ENCODE measurements around the gene MAGIX.
A peak's percentile ranks its signal among the peaks of the same experiment; 100 is the strongest.

Gene MAGIX

GRCh38 chrX:49184294-49185281, 22.0 kb downstream of the MAGIX start:
- H3K27me3 ChIP-seq (replicated peaks; ENCODE audit: control insufficient read depth, insufficient read depth, low read length) = no peaks in the 10 kb centered on the region
- no peaks in the 10 kb centered on the region for H3K36me3 ChIP-seq (ENCODE audit: control insufficient read depth, insufficient read depth, low read length)
- H3K4me3 ChIP-seq (replicated peaks; ENCODE audit: low read depth, low read length) = peak overlapping the region; percentile 69
- peak; percentile 53 for DNase-seq (ENCODE audit: extremely low read depth, insufficient read length)
- TF ChIP-seq, protein P1, sequence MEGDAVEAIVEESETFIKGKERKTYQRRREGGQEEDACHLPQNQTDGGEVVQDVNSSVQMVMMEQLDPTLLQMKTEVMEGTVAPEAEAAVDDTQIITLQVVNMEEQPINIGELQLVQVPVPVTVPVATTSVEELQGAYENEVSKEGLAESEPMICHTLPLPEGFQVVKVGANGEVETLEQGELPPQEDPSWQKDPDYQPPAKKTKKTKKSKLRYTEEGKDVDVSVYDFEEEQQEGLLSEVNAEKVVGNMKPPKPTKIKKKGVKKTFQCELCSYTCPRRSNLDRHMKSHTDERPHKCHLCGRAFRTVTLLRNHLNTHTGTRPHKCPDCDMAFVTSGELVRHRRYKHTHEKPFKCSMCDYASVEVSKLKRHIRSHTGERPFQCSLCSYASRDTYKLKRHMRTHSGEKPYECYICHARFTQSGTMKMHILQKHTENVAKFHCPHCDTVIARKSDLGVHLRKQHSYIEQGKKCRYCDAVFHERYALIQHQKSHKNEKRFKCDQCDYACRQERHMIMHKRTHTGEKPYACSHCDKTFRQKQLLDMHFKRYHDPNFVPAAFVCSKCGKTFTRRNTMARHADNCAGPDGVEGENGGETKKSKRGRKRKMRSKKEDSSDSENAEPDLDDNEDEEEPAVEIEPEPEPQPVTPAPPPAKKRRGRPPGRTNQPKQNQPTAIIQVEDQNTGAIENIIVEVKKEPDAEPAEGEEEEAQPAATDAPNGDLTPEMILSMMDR (IDR thresholded peaks at IDR 0.05; ENCODE audit: insufficient read depth, low read length, poor library complexity, severe bottlenecking) = no peak

DNA sequence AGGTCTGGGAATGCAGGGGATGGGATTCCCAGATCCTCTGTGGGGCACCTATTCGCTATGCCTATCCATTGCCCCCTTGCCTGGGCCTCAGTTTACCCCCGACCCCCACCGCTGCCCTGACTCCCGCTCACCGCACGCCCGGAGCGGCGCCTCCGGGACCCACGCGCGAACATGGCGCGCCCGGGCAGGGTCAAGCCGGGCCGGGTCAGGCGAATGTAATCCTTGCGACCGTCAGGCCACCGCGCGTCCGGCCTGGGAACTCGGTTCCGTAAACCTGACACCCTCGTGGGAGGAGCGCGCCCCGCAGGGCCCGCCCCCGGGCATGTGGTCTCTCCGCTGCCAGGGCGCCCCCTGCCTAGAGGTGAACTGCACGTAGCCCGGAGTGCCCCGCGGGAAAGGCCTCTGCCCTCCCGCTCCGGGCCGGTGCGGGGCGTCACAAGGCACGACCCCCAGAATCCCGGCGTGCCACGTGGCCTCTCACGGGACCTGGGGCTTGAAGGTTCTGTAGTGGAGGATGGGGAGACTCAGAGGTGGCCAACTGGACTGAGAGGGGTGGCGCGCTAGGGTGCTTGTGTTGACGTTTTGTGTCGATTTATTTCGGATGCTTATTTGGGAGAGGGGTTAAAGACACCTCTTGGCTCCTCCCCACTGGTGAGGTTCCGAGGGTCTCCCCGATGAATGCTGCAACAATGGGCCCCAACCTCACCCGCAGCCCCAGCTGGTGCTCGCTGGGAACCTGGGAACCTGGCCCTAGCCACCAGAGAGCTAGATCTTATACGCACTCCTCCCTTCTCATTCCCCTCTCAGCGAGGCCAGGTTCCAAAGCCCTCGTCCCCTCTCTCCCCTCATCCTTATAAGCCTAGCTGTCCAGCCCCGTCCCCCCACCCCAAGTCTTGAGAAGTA, 23.8 kb downstream of the MAGIX start, which contains the start of gene PRICKLE3:
PRICKLE3 (minus strand) TSS at position 249 of the 903 bp plus-strand sequence; CDS start at position 173, 76 bp downstream.
- Histone ChIP-seq H3K27me3 (replicated peaks; ENCODE audit: control insufficient read depth, insufficient read depth, low read length) (no peaks in the 10 kb centered on the region), H3K36me3 (ENCODE audit: control insufficient read depth, insufficient read depth, low read length) (no peaks in the 10 kb centered on the region), H3K4me3 (replicated peaks; ENCODE audit: low read depth, low read length) (peak within 1 kb of the TSS; percentile 69)
- peak; percentile 87 for DNase-seq (ENCODE audit: extremely low read depth, insufficient read length)
- TF ChIP-seq, protein P1 (IDR thresholded peaks at IDR 0.05; ENCODE audit: insufficient read depth, low read length, poor library complexity, severe bottlenecking) = peak; percentile 67

DNA sequence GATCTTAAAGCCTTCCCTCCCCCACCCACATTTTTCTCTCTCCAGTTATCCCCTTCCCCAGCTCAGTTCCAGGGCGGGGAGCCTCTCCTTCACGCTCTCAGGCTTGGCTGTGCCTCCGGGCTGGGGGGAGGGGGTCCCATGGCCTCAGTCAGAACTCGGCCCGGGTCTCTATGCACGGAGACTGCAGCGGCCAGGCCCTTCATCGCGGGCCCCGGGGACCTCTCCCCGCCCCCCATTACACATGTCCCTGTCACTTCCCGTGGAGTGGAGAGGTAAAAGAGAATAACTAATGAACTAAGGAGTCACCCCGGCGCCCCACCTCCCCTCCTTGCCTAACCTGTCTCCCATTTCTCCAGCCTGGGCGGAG, 24.5 kb downstream of the MAGIX start:
- TF ChIP-seq, protein P1 (IDR thresholded peaks at IDR 0.05; ENCODE audit: insufficient read depth, low read length, poor library complexity, severe bottlenecking) = no peak
- H3K4me3 ChIP-seq (replicated peaks; ENCODE audit: low read depth, low read length) = no peak overlapping the region
- no peaks in the 10 kb centered on the region for H3K36me3 ChIP-seq (ENCODE audit: control insufficient read depth, insufficient read depth, low read length)
- H3K27me3 ChIP-seq (replicated peaks; ENCODE audit: control insufficient read depth, insufficient read depth, low read length) = no peaks in the 10 kb centered on the region
- DNase-seq (ENCODE audit: extremely low read depth, insufficient read length) = no peak

GRCh38 chrX:49187526-49187925, 25.0 kb downstream of the MAGIX start:
- Histone ChIP-seq H3K27me3 (replicated peaks; ENCODE audit: control insufficient read depth, insufficient read depth, low read length) (no peaks in the 10 kb centered on the region), H3K36me3 (ENCODE audit: control insufficient read depth, insufficient read depth, low read length) (no peaks in the 10 kb centered on the region), H3K4me3 (replicated peaks; ENCODE audit: low read depth, low read length) (no peak overlapping the region)
- TF ChIP-seq, protein P1 (IDR thresholded peaks at IDR 0.05; ENCODE audit: insufficient read depth, low read length, poor library complexity, severe bottlenecking) = no peak
- no peak for DNase-seq (ENCODE audit: extremely low read depth, insufficient read length)

GRCh38 chrX:49188468-49189076, 26.0 kb downstream of the MAGIX start:
- DNase-seq (ENCODE audit: extremely low read depth, insufficient read length) = no peak
- Histone ChIP-seq H3K4me3 (replicated peaks; ENCODE audit: low read depth, low read length) (no peak overlapping the region), H3K36me3 (ENCODE audit: control insufficient read depth, insufficient read depth, low read length) (no peaks in the 10 kb centered on the region), H3K27me3 (replicated peaks; ENCODE audit: control insufficient read depth, insufficient read depth, low read length) (no peaks in the 10 kb centered on the region)
- TF ChIP-seq, protein P1 (IDR thresholded peaks at IDR 0.05; ENCODE audit: insufficient read depth, low read length, poor library complexity, severe bottlenecking) = no peak
